IMR-90 (cell line): ENCODE results near the gene CHRNB1. TPM values are rescaled to one million over a fixed set of nuclear protein-coding genes. Genes with fewer than 3 reads are reported as not detected.

ENCODE experiments used
- ATAC-seq: fragments of 200-7000 bp; cut with Tn5 transposase; 2 replicates; pipeline ENCODE4 v1.9.1; 2020; ENCODE audit warnings: low read depth, mild to moderate bottlenecking, moderate library complexity
- BruUV-seq: library from RNA; stranded (reverse); fragments of 400-500 nt; replicated peaks from 2 replicates; lab custom pipeline; 2021; lab: Mats Ljungman, UMichigan
- CTCF ChIA-PET: fragments of 300-600 bp; formaldehyde crosslinking; extraction: SDS; loops from one replicate; lab custom pipeline; 2021; ENCODE audit warnings: antibody characterized with exemption; lab: Yijun Ruan, JAX
- POLR2A ChIA-PET: fragments of 300-600 bp; sonication (Branson Sonifier 250); formaldehyde crosslinking; loops from one replicate; lab custom pipeline; 2022; ENCODE audit warnings: antibody characterized with exemption; ENCODE audit not compliant: unreplicated experiment; lab: Charles Lee
- DNase-seq: peaks from one replicate; pipeline ENCODE4 v3.0.0; 2013
- H2AFZ ChIP-seq: replicated peaks from 2 replicates; pipeline ENCODE3; 2013; ENCODE audit warnings: low read length, mild to moderate bottlenecking; ENCODE audit not compliant: poor library complexity
- H2AK5ac ChIP-seq: 2 replicates; pipeline ENCODE4 v1.6.1; 2013; ENCODE audit warnings: low read depth, low read length, inconsistent platforms
- H2AK9ac ChIP-seq: replicated peaks from 2 replicates; pipeline ENCODE3; 2013; ENCODE audit warnings: mild to moderate bottlenecking, low read depth, low read length, moderate library complexity; ENCODE audit not compliant: poor library complexity
- H2BK120ac ChIP-seq: 2 replicates; pipeline ENCODE4 v1.6.1; 2013; ENCODE audit warnings: low read depth, low read length, inconsistent platforms
- H2BK15ac ChIP-seq: 3 replicates; pipeline ENCODE4 v1.6.1; 2013; ENCODE audit warnings: low read depth, low read length, inconsistent platforms
- H2BK20ac ChIP-seq: 2 replicates; pipeline ENCODE4 v1.6.1; 2013; ENCODE audit warnings: low read depth, mild to moderate bottlenecking, inconsistent platforms, low read length, moderate library complexity
- H2BK5ac ChIP-seq: 2 replicates; pipeline ENCODE4 v1.6.1; 2013; ENCODE audit warnings: mild to moderate bottlenecking, low read depth, low read length, inconsistent platforms; ENCODE audit not compliant: poor library complexity, severe bottlenecking
- H3K14ac ChIP-seq: replicated peaks from 2 replicates; pipeline ENCODE4 v1.6.1; 2013; ENCODE audit warnings: low read depth, low read length, inconsistent platforms
- H3K18ac ChIP-seq: 2 replicates; pipeline ENCODE4 v1.6.1; 2013; ENCODE audit warnings: low read depth, low read length, control low read depth
- H3K23ac ChIP-seq: 2 replicates; pipeline ENCODE4 v1.6.1; 2013; ENCODE audit warnings: low read depth, low read length, inconsistent platforms
- H3K27ac ChIP-seq: 2 replicates; pipeline ENCODE4 v1.5.1; 2013; ENCODE audit warnings: mild to moderate bottlenecking, control low read depth, low read length; ENCODE audit not compliant: insufficient read depth
- H3K27me3 ChIP-seq: 2 replicates; pipeline ENCODE4 v1.6.1; 2013; ENCODE audit warnings: low read length; ENCODE audit not compliant: control insufficient read depth, insufficient read depth
- H3K36me3 ChIP-seq: 2 replicates; pipeline ENCODE4 v1.6.1; 2013; ENCODE audit warnings: low read length, mixed read lengths; ENCODE audit not compliant: control insufficient read depth, insufficient read depth
- H3K4ac ChIP-seq: 2 replicates; pipeline ENCODE4 v1.6.1; 2013; ENCODE audit warnings: low read depth, low read length, inconsistent platforms
- H3K4me1 ChIP-seq: 2 replicates; pipeline ENCODE4 v1.6.1; 2013; ENCODE audit warnings: low read length, mixed read lengths; ENCODE audit not compliant: control insufficient read depth, insufficient read depth
- H3K4me2 ChIP-seq: 2 replicates; pipeline ENCODE4 v1.6.1; 2013; ENCODE audit warnings: low read depth, mild to moderate bottlenecking, control low read depth, low read length, moderate library complexity
- H3K4me3 ChIP-seq: 2 replicates; pipeline ENCODE4 v1.5.1; 2013; ENCODE audit warnings: low read depth, mild to moderate bottlenecking, control low read depth, low read length, moderate library complexity; ENCODE audit not compliant: insufficient read depth
- H3K56ac ChIP-seq: 2 replicates; pipeline ENCODE4 v1.6.1; 2013; ENCODE audit warnings: low read length, inconsistent platforms; ENCODE audit not compliant: insufficient read depth; ENCODE audit errors: extremely low read depth
- H3K79me1 ChIP-seq, 2 experiments: 2 replicates each; pipeline ENCODE4 v1.6.1; 2013; ENCODE audit warnings: low read length in 2 of 2, inconsistent platforms in 1 of 2, low read depth in 1 of 2
- H3K9ac ChIP-seq: 2 replicates; pipeline ENCODE4 v1.6.1; 2013; ENCODE audit warnings: low read depth, low read length, control low read depth
- H3K9me1 ChIP-seq: 2 replicates; pipeline ENCODE4 v1.6.1; 2013; ENCODE audit warnings: low read length, inconsistent platforms; ENCODE audit not compliant: insufficient read depth
- H3K9me3 ChIP-seq: 2 replicates; pipeline ENCODE4 v1.6.1; 2013; ENCODE audit warnings: low read length; ENCODE audit not compliant: control insufficient read depth, insufficient read depth
- H4K20me1 ChIP-seq: 2 replicates; pipeline ENCODE4 v1.6.1; 2013; ENCODE audit warnings: low read length, inconsistent platforms; ENCODE audit not compliant: insufficient read depth
- H4K5ac ChIP-seq: 2 replicates; pipeline ENCODE4 v1.6.1; 2013; ENCODE audit warnings: mild to moderate bottlenecking, low read depth, low read length, control low read depth
- H4K8ac ChIP-seq, 2 experiments: 2 replicates each; pipeline ENCODE4 v1.6.1; 2013; ENCODE audit warnings: low read depth in 2 of 2, low read length in 2 of 2, control low read depth in 1 of 2, inconsistent platforms in 1 of 2
- H4K91ac ChIP-seq: 2 replicates; pipeline ENCODE4 v1.6.1; 2013; ENCODE audit warnings: low read depth, low read length, inconsistent platforms; ENCODE audit not compliant: insufficient read depth
- BHLHE40 ChIP-seq: fragments of 150-350 bp; IDR thresholded peaks from 2 replicates; pipeline ENCODE4 v1.6.1; 2016; ENCODE audit warnings: mild to moderate bottlenecking, low read depth, low read length
- CHD1 ChIP-seq: IDR thresholded peaks from 2 replicates; pipeline ENCODE4 v1.6.1; 2012; ENCODE audit warnings: low read depth, low read length, improper control_type of control experiment
- MAZ ChIP-seq: IDR thresholded peaks from 2 replicates; pipeline ENCODE4 v1.6.1; 2012; ENCODE audit warnings: low read depth, mild to moderate bottlenecking, low read length, improper control_type of control experiment, moderate library complexity, borderline replicate concordance
- SMC3 ChIP-seq: fragments of 150-350 bp; IDR thresholded peaks from 2 replicates; pipeline ENCODE4 v1.6.1; 2016; ENCODE audit warnings: low read depth, mild to moderate bottlenecking, antibody characterized with exemption, low read length, moderate library complexity
- WGBS, 2 experiments: methylation state at CpG; one replicate each; pipeline versions ENCODE4 v1.1.5 to v1.1.7; 2013; ENCODE audit warnings: missing lambda C conversion rate in 2 of 2; ENCODE audit not compliant: insufficient read length in 1 of 2; ENCODE audit errors: extremely low coverage in 2 of 2; 5-methylcytosine and 5-hydroxymethylcytosine counted together
- dilution Hi-C: fragments of 300-500 bp; cut with HindIII; formaldehyde crosslinking; loops from one replicate; pipeline ENCODE4 v1.14.3; 2018; ENCODE audit warnings: low sequenced_read_pairs; ENCODE audit not compliant: unreplicated experiment
- in situ Hi-C: fragments of 300-500 bp; cut with MboI; formaldehyde crosslinking; loops from 3 replicates; pipeline ENCODE4 v1.14.3; 2019; ENCODE audit warnings: low sequenced_read_pairs, inconsistent platforms, mixed read lengths
- intact Hi-C: fragments of 100-400 bp; cut with micrococcal nuclease; formaldehyde crosslinking; loops from 2 replicates; pipeline ENCODE4 v1.10.0; 2022
- polyA plus RNA-seq, 3 experiments: library from polyadenylated mRNA; depleted of rRNA; stranded (reverse); fragments of >200 nt; gene quantifications; 2 replicates each; pipeline ENCODE4 v1.2.3, GENCODE V29; 2012; ENCODE audit warnings: low replicate concordance in 1 of 3
- total RNA-seq: library from RNA; depleted of rRNA; stranded (reverse); fragments of >200 nt; gene quantifications from 2 replicates; pipeline ENCODE4 v1.2.3, GENCODE V29; 2012
- TF ChIP-seq, protein P1 (sequence below): fragments of 150-350 bp; IDR thresholded peaks from 2 replicates; pipeline ENCODE4 v1.6.1; 2016; ENCODE audit warnings: low read depth, mild to moderate bottlenecking, low read length, moderate library complexity, borderline replicate concordance

CHRNB1 gene
- total and polyA plus RNA-seq, 2 of the 4 experiments (the other 2 are of a cell fraction): 4.3 to 6.0 TPM

DNA sequence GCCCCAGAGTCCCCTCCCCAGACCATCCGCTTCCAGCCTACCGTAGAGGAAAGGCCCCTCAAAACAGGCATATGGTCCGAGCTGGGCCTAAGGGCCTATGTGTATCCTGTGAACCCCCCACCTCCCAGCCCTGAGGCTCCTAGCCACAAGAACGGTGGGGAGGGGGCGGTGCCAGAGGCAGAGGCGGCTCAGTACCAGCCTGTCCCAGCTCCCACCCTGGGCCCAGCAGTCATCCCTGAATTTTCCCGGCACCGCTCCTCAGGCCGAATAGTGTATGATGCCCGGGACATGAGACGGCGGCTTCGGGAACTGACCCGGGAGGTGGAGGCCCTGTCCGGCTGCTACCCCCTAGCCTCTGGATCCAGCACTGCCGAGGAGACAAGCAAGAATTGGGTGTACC lies 23.7 kb upstream of the CHRNB1 start:
- ChIA-PET CTCF (no interaction called here), POLR2A (no interaction called here)
- intact Hi-C loops (no loop called here), in situ Hi-C loops (no loop called here), dilution Hi-C loops (no loop called here)
- Histone ChIP-seq H3K14ac (no peak overlapping the region), H4K8ac (no peak overlapping the region), H4K5ac (no peak overlapping the region), H3K27ac (no peak overlapping the region), H3K27me3 (0 out of 2 replicates have a peak, but pooled peaks cover 2% of the 10 kb centered on the region), H3K9me1 (0 out of 2 replicates have a peak, but pooled peaks cover 3% of the 10 kb centered on the region), H3K18ac (no peak overlapping the region), H2BK20ac (no peak overlapping the region), H3K4me2 (no peak overlapping the region), H3K9ac (no peak overlapping the region), H2AK5ac (no peak overlapping the region), H3K4me3 (no peak overlapping the region), H3K9me3 (no peaks in the 10 kb centered on the region), H2BK5ac (no peak overlapping the region), H4K91ac (no peak overlapping the region), H3K23ac (no peak overlapping the region), H2AK9ac (no peak overlapping the region), H2BK15ac (no peak overlapping the region), H3K79me1 (no peaks in the 10 kb centered on the region), H3K36me3 (peaks cover 10% of the 10 kb centered on the region; the same call in 1 of the 2 replicates), H3K56ac (no peak overlapping the region), H4K20me1 (peaks cover 3% of the 10 kb centered on the region; the same call in 1 of the 2 replicates), H3K4ac (no peak overlapping the region), H2AFZ (no peak overlapping the region), H2BK120ac (no peak overlapping the region), H3K4me1 (no peaks in the 10 kb centered on the region)
- no peak for TF ChIP-seq CHD1
- TF ChIP-seq MAZ: no peak
- TF ChIP-seq SMC3: no peak
- no peak for TF ChIP-seq BHLHE40
- TF ChIP-seq, protein P1, sequence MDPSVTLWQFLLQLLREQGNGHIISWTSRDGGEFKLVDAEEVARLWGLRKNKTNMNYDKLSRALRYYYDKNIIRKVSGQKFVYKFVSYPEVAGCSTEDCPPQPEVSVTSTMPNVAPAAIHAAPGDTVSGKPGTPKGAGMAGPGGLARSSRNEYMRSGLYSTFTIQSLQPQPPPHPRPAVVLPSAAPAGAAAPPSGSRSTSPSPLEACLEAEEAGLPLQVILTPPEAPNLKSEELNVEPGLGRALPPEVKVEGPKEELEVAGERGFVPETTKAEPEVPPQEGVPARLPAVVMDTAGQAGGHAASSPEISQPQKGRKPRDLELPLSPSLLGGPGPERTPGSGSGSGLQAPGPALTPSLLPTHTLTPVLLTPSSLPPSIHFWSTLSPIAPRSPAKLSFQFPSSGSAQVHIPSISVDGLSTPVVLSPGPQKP: no peak
- ATAC-seq (no peak), DNase-seq (no peak)
- WGBS, 2 experiments: 93% methylated on average over 13 of the region's 16 CpGs; no CpG with 5 or more reads in 1 of the 2 experiments
- no TSS peak for BruUV-seq
